ENCODE results near the gene COMMD6.

- TF ChIP-seq CTCF (IDR thresholded peaks at IDR 0.05; ENCODE audit: low read depth, low read length): no peak
- TF ChIP-seq EZH2phosphoT487 (IDR thresholded peaks at IDR 0.05; ENCODE audit: low read depth): no peak
Measured at GRCh38 chr13:75555836-75556235, 18.2 kb upstream of the COMMD6 start.
